ENCODE data around the gene KCNJ12. TPM values are rescaled to one million over a fixed set of nuclear protein-coding genes. Genes with fewer than 3 reads are reported as not detected.

KCNJ12 gene
- 1.2 to 1.6 TPM (median 1.5 TPM) in 5 replicates for total RNA-seq (2022; extraction: Qiagen RNA extraction; ENCODE audit: low read depth)

DNA sequence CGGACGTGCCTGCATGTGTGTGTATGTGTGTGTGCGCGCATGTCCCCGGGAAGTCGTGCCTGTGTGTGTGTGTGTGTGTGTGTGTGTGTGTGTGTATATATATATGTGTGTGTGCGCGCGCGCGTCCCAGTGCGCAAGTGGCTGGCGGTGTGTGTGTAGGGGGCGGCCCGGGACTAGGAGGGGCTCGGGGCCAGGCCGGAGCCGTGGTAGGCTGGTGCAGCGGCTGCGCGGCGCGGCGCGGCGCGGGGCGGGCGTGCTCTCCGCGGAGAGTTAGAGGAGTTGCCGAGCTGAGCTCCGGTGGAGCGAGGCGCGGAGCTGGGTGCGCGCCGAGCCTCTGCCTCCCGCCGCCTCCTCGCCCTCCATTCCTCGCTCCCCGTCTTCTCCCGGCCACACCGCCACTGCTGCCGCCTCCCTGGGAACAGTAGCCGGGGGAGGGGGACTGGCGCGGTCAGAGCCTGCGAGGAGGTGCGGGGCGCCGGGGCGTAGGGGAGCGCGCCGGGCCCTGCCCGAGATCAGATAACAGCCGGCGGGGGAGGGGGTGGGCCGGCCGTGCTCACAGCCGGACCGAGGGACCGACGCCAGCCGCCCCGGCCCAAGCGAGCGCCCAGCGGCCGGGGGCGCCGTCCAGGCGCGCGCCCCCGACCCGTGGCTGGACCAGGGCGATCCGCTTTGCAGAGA is at the start of gene KCNJ12:
Gene KCNJ12, plus strand, starts transcription at position 277 of the 678 bp plus-strand sequence. CDS start 38,986 bp downstream, outside the sequence.

Other genes with a start within 250 kb of the KCNJ12 start
- 18.0 to 21.4 TPM (median 18.6 TPM) in 5 replicates for gene DHRS7B, start 249.4 kb upstream of the KCNJ12 start, total RNA-seq (2022; extraction: Qiagen RNA extraction; ENCODE audit: low read depth)
- gene TMEM11, start 162.2 kb upstream of the KCNJ12 start, total RNA-seq (2022; extraction: Qiagen RNA extraction; ENCODE audit: low read depth) = 56.4 to 71.3 TPM (median 70.8 TPM) in 5 replicates
- 2.5 to 3.8 TPM (median 3.5 TPM) in 5 replicates for gene NATD1, start 122.9 kb upstream of the KCNJ12 start, total RNA-seq (2022; extraction: Qiagen RNA extraction; ENCODE audit: low read depth)
- 90.4 to 135 TPM (median 107 TPM) in 5 replicates for gene MAP2K3, start 91.6 kb upstream of the KCNJ12 start, total RNA-seq (2022; extraction: Qiagen RNA extraction; ENCODE audit: low read depth)

Data from A549 treated with GW870086 at 1 μM for 4 hours (cell line).